ENCODE data around the gene ECSIT.
"Not testable (repeated sequence)": the region's sequence is repeated elsewhere in the genome, so short reads cannot be mapped to it uniquely, and the experiment has no call there.

The ECSIT gene

GRCh38 chr19:11465600-11465999 is 63.3 kb downstream of the ECSIT start:
- no peaks in the 10 kb centered on the region for H3K36me3 Mint-ChIP-seq (ENCODE audit: low read depth)
- no peaks in the 10 kb centered on the region for H3K4me1 Mint-ChIP-seq
- no peaks in the 10 kb centered on the region for H3K9me3 Mint-ChIP-seq
- no peak overlapping the region for H3K4me3 Mint-ChIP-seq
- H3K27me3 Mint-ChIP-seq (ENCODE audit: low read depth) = peaks cover 4% of the 10 kb centered on the region
- no peak overlapping the region for H3K27ac Mint-ChIP-seq
- TF ChIP-seq CTCF (IDR thresholded peaks at IDR 0.05; ENCODE audit: unreplicated experiment in 3 of 3) = no peak

- H3K27me3 Mint-ChIP-seq (ENCODE audit: low read depth) = peaks cover 4% of the 10 kb centered on the region
- H3K27ac Mint-ChIP-seq = no peak overlapping the region
- no peak overlapping the region for H3K4me3 Mint-ChIP-seq
- no peaks in the 10 kb centered on the region for H3K36me3 Mint-ChIP-seq (ENCODE audit: low read depth)
- H3K4me1 Mint-ChIP-seq = no peaks in the 10 kb centered on the region
- TF ChIP-seq CTCF (IDR thresholded peaks at IDR 0.05; ENCODE audit: unreplicated experiment in 3 of 3) = no peak
- H3K9me3 Mint-ChIP-seq = no peaks in the 10 kb centered on the region
Observed at GRCh38 chr19:11464333-11465265, 64.3 kb downstream of the ECSIT start.

- Mint-ChIP-seq H3K4me1 (no peaks in the 10 kb centered on the region), H3K27ac (no peak overlapping the region), H3K9me3 (no peaks in the 10 kb centered on the region), H3K36me3 (ENCODE audit: low read depth) (no peaks in the 10 kb centered on the region), H3K27me3 (ENCODE audit: low read depth) (peaks cover 4% of the 10 kb centered on the region), H3K4me3 (no peak overlapping the region)
- no peak for TF ChIP-seq CTCF (IDR thresholded peaks at IDR 0.05; ENCODE audit: unreplicated experiment in 3 of 3)
Observed at GRCh38 chr19:11463391-11463790, 65.5 kb downstream of the ECSIT start.

- H3K27ac Mint-ChIP-seq = no peak overlapping the region
- no peaks in the 10 kb centered on the region for H3K36me3 Mint-ChIP-seq (ENCODE audit: low read depth)
- no peak overlapping the region for H3K4me3 Mint-ChIP-seq
- no peaks in the 10 kb centered on the region for H3K4me1 Mint-ChIP-seq
- no peaks in the 10 kb centered on the region for H3K9me3 Mint-ChIP-seq
- peaks cover 7% of the 10 kb centered on the region for H3K27me3 Mint-ChIP-seq (ENCODE audit: low read depth)
- TF ChIP-seq CTCF (IDR thresholded peaks at IDR 0.05; ENCODE audit: unreplicated experiment in 3 of 3) = no peak
Observed at GRCh38 chr19:11461453-11461852, 67.5 kb downstream of the ECSIT start.

GRCh38 chr19:11460207-11460606 is 68.7 kb downstream of the ECSIT start:
- H3K27ac Mint-ChIP-seq = no peak overlapping the region
- no peak for TF ChIP-seq CTCF (IDR thresholded peaks at IDR 0.05; ENCODE audit: unreplicated experiment in 3 of 3)
- no peaks in the 10 kb centered on the region for H3K9me3 Mint-ChIP-seq
- H3K4me1 Mint-ChIP-seq = no peaks in the 10 kb centered on the region
- H3K27me3 Mint-ChIP-seq (ENCODE audit: low read depth) = peaks cover 7% of the 10 kb centered on the region
- H3K36me3 Mint-ChIP-seq (ENCODE audit: low read depth) = no peaks in the 10 kb centered on the region
- H3K4me3 Mint-ChIP-seq = peak overlapping the region in 1 of 3 experiments; percentile 65

DNA sequence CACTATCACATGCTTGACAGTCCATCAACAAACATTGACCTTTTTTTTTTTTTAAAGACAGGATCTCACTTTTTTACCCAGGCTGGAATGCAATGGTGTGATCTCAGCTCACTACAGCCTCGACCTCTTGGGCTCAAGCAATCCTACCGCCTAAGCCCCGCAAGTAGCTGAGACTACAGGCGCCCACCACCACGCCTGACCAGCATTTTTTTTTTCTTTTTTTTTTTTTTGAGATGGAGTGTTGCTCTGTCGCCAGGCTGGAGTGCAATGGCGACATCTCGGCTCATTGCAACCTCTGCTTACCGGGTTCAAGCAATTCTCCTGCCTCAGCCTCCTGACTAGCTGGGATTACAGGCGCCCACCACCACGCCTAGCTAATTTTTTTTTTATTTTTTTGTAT is 70.0 kb downstream of the ECSIT start:
- H3K27ac Mint-ChIP-seq; H3K36me3 Mint-ChIP-seq (ENCODE audit: low read depth); H3K4me3 Mint-ChIP-seq; H3K4me1 Mint-ChIP-seq; H3K27me3 Mint-ChIP-seq (ENCODE audit: low read depth); H3K9me3 Mint-ChIP-seq: not testable (repeated sequence)

Measured in nephron (organoid).